Spinal cord (tissue), 10 donors: Measurements from ENCODE around the gene CALML3. TPM values are rescaled to one million over a fixed set of nuclear protein-coding genes. Genes with fewer than 3 reads are reported as not detected.

Experiments
- DNase-seq, 6 donors: peaks; one replicate each; pipeline versions ENCODE4 v3.0.0 to v3.0.0-alpha.2; 2013 to 2015; ENCODE audit warnings: low spot score in 6 of 6, low read depth in 4 of 6
- H3K27ac ChIP-seq: one replicate; pipeline ENCODE4 v1.5.1; 2013; ENCODE audit warnings: low read depth, low read length, control low read depth
- H3K27me3 ChIP-seq: one replicate; pipeline ENCODE4 v1.6.1; 2013; ENCODE audit warnings: low read length; ENCODE audit not compliant: control insufficient read depth, insufficient read depth
- H3K36me3 ChIP-seq: one replicate; pipeline ENCODE4 v1.6.1; 2013; ENCODE audit warnings: low read length; ENCODE audit not compliant: control insufficient read depth, insufficient read depth
- H3K4me1 ChIP-seq: one replicate; pipeline ENCODE4 v1.6.1; 2013; ENCODE audit warnings: low read length; ENCODE audit not compliant: control insufficient read depth, insufficient read depth
- H3K4me3 ChIP-seq: one replicate; pipeline ENCODE4 v1.5.1; 2013; ENCODE audit warnings: low read depth, low read length, control low read depth
- H3K9me3 ChIP-seq: one replicate; pipeline ENCODE4 v1.6.1; 2013; ENCODE audit warnings: low read length; ENCODE audit not compliant: control insufficient read depth, insufficient read depth
- WGBS: methylation state at CpG from one replicate; pipeline ENCODE4 v1.1.5; 2013; ENCODE audit warnings: missing lambda C conversion rate; ENCODE audit not compliant: insufficient coverage; 5-methylcytosine and 5-hydroxymethylcytosine counted together
- polyA plus RNA-seq, 2 donors: library from polyadenylated mRNA; unstranded; fragments of 120-200 nt; gene quantifications; one replicate each; pipeline ENCODE4 v1.2.1, GENCODE V29; 2013; ENCODE audit not compliant: insufficient read length in 2 of 2
- total RNA-seq, 2 donors: library from RNA; depleted of rRNA in 1 of 2; stranded (reverse); fragments of 120-200 nt in 1 of 2; fragments of >200 nt in 1 of 2; gene quantifications; one replicate each; pipeline versions ENCODE4 v1.2.3 to v1.2.4, GENCODE V29; 2013 to 2014
- donor health status: healthy.

CALML3 gene
- total and polyA plus RNA-seq, 4 donors = 0.08 TPM; not detected in 3

DNA sequence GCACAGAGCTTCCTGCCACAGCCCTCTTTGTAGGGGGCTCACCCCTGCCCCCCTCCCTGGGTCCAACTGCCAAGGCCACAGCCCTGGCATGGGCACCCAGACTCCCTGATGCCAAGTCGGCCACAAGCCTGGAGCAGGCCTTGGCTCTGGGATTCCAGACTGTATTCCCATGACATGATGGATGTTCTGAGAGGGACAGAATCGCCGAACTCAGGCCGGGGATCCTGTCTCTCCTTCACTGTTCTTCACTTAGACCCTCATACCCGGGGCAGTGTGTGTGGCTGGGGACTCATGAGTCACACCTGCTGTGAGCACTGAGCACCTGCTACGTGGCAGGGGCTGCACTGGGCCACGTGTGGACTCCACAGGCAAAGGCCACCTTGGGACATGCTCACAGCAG lies 33.3 kb upstream of the CALML3 start:
- no peaks in the 10 kb centered on the region for H3K9me3 ChIP-seq
- H3K4me1 ChIP-seq = no peaks in the 10 kb centered on the region
- H3K27ac ChIP-seq = no peak overlapping the region
- 85% methylated on average over 7 of the region's 7 CpGs for WGBS
- no peak overlapping the region for H3K4me3 ChIP-seq
- H3K27me3 ChIP-seq = no peaks in the 10 kb centered on the region
- DNase-seq = no peak
- no peaks in the 10 kb centered on the region for H3K36me3 ChIP-seq

DNA sequence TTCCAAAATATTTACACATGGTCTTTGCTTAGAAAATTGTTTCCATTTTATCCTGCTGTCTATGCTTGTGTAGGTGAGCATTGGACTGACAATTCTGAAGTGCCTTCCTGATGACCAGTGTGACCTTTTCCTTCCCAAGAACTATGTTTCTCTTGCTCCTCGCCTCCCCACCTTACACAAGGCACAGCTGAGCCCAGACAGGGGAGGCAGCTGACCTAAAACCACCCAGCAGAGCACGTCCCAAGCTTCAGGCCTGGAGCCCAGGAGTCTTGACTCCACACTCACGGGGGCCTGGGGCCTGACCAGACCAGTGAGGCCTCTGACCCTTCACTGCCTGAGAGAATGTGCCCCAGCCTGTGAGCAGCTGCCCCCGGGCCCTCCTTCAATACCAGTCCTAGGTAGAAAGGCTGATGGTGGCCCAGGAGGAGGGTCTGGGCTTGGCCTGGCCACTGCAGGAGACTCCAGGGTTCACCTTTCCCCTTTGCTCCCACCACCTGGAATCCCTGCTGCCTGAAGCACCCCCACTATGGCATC lies 32.4 kb upstream of the CALML3 start:
- WGBS = 93% methylated on average over 4 of the region's 4 CpGs

DNA sequence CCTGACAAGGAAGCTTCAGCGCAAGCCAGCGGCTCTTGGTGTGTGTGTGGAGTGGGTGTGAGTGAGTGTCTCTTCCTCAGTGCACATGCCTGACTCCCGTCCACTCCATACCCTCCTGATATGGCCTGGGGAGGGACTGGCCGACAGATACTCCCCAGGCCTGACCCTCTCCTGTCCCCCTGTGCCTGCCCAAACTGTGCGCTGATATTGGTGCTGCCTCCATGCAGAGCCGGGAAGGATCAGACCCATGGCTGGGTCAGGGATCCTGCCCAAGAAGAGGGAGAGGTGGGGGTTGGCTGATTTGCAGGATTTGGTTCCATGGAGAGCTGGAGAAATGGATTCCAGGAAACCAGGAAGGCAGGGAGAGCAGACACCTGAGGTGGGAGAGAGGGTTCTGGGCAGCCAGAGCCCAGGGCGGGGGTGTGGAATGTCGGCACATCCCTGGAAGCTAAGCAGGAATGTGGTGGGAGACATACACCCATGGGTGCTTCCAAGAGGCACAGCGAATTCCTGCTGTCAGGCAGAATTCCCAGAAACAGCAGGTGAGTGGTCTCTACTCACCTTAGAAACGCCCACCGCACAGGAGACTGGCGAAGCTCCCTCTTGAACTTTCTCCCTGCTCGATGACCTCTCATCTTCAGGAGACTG lies 31.7 kb upstream of the CALML3 start:
- 85% methylated on average over 9 of the region's 13 CpGs for WGBS

More for the DNA sequence above, 32.4 kb upstream of the CALML3 start:
- H3K4me3 ChIP-seq = no peak overlapping the region
- no peaks in the 10 kb centered on the region for H3K27me3 ChIP-seq
- no peaks in the 10 kb centered on the region for H3K9me3 ChIP-seq
- H3K4me1 ChIP-seq = no peaks in the 10 kb centered on the region
- DNase-seq = no peak
- no peaks in the 10 kb centered on the region for H3K36me3 ChIP-seq
- H3K27ac ChIP-seq = no peak overlapping the region

DNA sequence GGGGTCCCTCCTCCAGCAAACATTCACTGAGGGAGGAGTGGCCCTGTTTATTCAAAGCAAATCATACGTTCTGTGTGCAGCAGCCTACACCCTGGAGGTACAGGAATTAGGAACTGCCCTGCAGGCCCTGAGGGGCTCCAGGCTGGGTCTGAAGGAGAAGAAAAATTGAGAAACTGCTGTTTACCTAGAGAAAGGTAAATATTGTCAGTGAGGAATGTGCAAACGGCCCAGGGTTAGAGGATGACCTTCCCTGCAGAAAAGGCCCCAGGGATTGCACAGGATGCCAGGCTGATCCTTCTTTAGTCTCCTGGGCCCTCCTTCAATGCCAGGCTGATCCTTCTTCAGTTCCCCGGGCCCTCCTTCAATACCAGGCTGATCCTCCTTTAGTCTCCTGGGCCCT lies 31.1 kb upstream of the CALML3 start:
- Histone ChIP-seq H3K4me1 (no peaks in the 10 kb centered on the region), H3K36me3 (no peaks in the 10 kb centered on the region), H3K4me3 (no peak overlapping the region), H3K27me3 (no peaks in the 10 kb centered on the region), H3K9me3 (no peaks in the 10 kb centered on the region), H3K27ac (no peak overlapping the region)
- WGBS = 63% methylated on average over 3 of the region's 3 CpGs
- no peak for DNase-seq

More for the DNA sequence above, 31.7 kb upstream of the CALML3 start:
- Histone ChIP-seq H3K4me3 (no peak overlapping the region), H3K4me1 (no peaks in the 10 kb centered on the region), H3K9me3 (no peaks in the 10 kb centered on the region), H3K27me3 (no peaks in the 10 kb centered on the region), H3K27ac (no peak overlapping the region), H3K36me3 (no peaks in the 10 kb centered on the region)
- no peak for DNase-seq

DNA sequence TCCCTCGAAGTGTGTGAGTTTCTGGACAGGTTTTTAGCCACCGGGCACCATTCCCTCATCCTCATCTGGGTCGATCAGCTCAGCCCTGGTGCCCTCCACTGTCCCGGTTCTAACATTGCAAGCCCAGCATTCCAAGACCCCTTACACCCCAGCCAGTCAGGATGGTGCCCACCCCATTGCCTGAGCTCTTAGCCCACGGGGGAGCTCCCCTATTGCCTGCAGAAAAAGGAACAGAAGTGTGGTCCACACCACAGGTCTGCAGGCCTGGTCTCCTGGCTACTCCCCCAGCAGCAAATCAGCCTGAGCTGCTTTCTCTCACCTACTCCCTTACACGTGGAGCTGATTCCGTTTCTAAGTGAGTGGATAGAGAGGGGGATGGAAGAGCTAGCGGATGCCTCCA lies 30.1 kb upstream of the CALML3 start:
- no peaks in the 10 kb centered on the region for H3K9me3 ChIP-seq
- no peak for DNase-seq
- H3K4me3 ChIP-seq = no peak overlapping the region
- no peaks in the 10 kb centered on the region for H3K27me3 ChIP-seq
- H3K27ac ChIP-seq = no peak overlapping the region
- 75% methylated on average over 6 of the region's 8 CpGs for WGBS
- no peaks in the 10 kb centered on the region for H3K4me1 ChIP-seq
- no peaks in the 10 kb centered on the region for H3K36me3 ChIP-seq

DNA sequence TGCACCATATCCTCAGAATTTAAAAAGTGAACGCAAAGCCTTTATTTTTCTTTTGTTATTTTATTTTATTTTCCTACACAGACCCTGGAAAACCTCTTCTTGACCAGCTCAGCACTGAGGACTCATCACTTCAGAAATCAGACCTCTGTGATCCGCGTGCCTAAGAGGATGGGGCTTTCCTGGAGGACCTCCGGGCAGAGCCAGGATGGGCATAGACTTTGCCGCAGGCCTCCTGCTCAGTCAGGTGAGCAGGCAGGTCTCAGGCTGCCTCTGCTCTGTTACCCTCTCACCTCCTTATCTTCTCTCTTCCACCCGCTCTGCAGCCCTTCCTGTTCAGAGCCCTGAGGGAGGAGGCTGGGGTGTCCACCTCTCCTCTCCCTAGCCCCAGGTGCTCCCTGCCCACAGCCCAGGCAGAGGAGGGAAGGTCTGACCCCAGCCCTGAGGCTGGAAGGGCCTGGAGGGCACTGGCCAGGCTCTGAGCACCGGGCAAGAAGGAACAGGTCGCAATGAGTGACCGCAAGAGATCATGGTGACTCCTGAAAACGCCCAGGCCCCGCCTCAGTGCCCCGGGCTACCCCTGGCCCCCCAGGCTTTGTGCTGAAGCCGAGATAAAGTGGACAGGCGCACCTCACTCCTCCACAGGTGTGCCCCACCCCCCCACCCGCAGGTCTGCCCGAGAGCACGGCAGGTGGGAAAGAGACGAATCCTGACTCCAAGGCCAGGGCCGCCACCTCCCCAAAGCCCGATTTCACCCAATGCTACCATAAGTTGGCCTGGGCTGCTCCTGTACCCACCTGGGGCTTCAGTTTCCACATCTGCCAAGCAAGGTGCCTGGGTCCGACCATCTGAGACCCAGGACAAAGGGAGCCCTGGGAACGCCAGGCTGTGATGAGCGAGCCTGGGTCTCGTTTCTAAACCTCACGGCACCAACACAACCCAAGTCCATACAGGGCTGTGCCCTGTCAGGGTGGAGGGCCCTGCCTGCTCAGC lies 28.2 kb upstream of the CALML3 start:
- DNase-seq = no peak
- H3K4me1 ChIP-seq = no peaks in the 10 kb centered on the region
- no peaks in the 10 kb centered on the region for H3K27me3 ChIP-seq
- no peaks in the 10 kb centered on the region for H3K9me3 ChIP-seq
- H3K4me3 ChIP-seq = no peak overlapping the region
- H3K36me3 ChIP-seq = no peaks in the 10 kb centered on the region
- WGBS = 93% methylated on average over 15 of the region's 25 CpGs
- H3K27ac ChIP-seq = no peak overlapping the region

DNA sequence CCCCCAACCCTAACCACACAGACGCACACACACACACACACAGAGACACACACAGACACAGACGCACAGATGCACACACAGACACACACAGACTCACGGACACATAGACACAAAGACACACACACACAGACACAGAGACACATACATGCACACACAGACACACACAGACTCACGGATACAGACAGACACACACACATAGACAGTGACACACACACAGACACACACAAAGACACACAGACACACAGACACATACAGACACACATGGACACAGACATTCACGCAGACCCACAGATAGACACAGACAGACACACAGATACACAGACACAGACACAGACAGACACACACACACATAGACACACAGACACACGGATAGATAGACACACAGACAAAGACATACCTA lies 27.5 kb upstream of the CALML3 start:
- Histone ChIP-seq H3K27ac (no peak overlapping the region), H3K9me3 (no peaks in the 10 kb centered on the region), H3K27me3 (no peaks in the 10 kb centered on the region), H3K36me3 (no peaks in the 10 kb centered on the region), H3K4me3 (no peak overlapping the region), H3K4me1 (peaks cover 2% of the 10 kb centered on the region)
- WGBS = 87% methylated on average over 6 of the region's 6 CpGs
- DNase-seq = no peak

DNA sequence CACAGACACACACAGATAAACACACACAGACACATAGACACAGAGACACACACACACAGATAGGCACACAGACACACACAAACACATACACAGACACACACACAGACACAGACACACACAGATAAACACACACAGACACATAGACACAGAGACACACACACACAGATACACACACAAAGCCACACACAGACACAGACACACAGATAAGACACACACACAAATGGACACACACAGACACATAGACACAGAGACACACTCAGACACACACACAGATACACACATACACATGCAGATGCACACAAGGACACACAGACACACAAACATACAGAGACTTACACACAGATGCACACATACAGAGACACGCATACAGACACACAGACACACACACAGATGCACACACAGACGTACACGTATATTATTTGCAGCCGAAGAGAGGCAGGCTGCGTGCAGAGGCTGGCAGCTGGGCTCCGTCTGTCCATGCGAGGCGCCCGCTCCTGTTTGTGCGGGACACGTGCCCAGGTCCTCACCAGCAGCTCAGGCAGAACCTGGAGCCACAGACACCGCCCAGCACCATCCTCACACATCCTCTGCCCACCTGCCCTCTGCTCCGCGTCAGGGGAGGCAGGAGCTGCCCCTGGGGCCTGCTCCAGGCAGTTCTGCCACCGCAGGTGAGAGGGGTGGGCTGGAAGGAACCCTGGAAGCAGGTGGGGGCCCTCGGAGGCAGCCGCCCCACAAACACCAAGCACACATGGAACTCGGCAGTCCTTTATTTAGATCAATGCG lies 26.6 kb upstream of the CALML3 start:
- H3K27ac ChIP-seq = no peak overlapping the region
- H3K27me3 ChIP-seq = no peaks in the 10 kb centered on the region
- H3K4me1 ChIP-seq = peaks cover 2% of the 10 kb centered on the region
- no peak overlapping the region for H3K4me3 ChIP-seq
- H3K36me3 ChIP-seq = no peaks in the 10 kb centered on the region
- H3K9me3 ChIP-seq = no peaks in the 10 kb centered on the region
- 91% methylated on average over 14 of the region's 19 CpGs for WGBS
- no peak for DNase-seq

DNA sequence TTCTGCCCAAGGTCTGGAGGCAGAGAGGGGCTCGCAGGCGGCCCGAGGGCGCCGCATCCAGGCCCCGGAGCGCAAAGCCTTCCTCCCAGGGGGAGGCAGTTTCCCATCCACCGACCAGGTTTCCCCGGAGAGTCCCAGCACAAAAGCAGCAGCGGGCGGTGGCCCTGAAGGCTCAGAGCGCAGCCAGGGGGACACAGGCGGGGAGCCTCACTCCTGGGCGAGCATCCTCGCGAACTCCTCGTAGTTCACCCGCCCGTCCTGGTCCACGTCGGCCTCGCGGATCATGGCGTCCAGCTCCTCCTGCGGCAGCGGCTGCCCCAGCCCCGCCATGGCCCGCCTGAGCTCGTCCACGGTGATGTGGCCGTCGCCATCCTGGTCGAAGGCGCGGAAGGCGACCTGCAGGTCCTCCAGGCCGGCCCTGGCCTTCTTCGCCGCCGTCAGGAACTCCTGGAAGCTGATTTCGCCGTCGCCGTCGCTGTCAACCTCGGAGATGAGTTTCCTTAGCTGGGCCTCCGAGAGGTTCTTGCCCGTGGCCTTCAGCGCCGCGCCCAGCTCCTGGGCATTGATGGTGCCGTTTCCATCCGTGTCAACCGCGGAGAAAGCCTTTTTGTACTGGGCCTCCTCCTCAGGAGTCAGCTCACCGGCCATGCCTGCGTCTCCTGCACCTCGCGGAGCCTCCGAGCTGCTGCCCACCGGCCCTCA lies 25.8 kb upstream of the CALML3 start:
- no peaks in the 10 kb centered on the region for H3K36me3 ChIP-seq
- no peak overlapping the region for H3K27ac ChIP-seq
- 94% methylated on average over 61 of the region's 61 CpGs for WGBS
- DNase-seq = no peak
- peaks cover 2% of the 10 kb centered on the region for H3K4me1 ChIP-seq
- no peaks in the 10 kb centered on the region for H3K27me3 ChIP-seq
- no peaks in the 10 kb centered on the region for H3K9me3 ChIP-seq
- no peak overlapping the region for H3K4me3 ChIP-seq
